ENCODE measurements around the gene DCAKD.

DCAKD gene

GRCh38 chr17:44977814-44978550 lies 73.5 kb downstream of the DCAKD start:
- DNase-seq: no peak

DNA sequence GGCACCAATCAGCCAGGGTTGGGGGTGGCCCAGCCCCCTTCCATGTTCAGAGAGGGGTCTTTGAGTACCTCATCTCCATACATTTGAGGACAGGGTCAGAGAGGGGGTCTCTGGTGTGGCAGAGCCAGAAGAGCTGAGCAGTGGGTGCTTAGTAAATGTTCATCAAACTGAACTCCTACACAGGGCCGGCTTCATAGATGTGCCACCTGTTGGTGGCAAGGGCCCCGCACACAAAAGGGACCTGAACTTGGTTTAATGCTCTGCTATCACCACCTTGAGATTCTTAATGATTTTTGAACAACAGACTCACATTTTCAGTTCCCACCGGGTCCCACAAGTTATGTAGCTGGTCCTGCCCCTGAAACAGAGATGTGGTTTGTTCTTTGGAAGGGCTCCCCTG lies 74.4 kb downstream of the DCAKD start:
- no peak for DNase-seq

DNA sequence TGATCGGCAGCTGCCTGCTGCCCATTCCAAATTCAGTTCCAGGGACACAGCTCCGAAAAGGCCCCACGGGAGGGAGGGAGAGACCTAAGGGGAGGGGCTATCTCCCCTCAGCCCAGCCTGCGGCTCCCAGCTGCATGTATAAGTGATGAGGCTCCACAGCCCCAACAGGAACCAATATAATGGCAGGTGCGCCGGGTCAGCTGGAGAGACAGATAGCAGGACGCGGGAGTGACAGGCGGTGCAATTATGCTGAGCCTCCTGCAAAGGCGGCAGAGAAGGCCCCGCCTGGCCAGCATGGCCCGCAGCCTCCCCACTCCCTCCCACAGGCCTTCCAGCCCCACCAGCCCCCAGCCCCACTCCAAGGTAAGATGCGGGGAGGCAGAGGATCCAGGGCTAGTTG lies 75.2 kb downstream of the DCAKD start:
- no peak for DNase-seq
